ENCODE measurements around the gene APMAP. TPM values are rescaled to one million over a fixed set of nuclear protein-coding genes. Genes with fewer than 3 reads are reported as not detected.

Gene APMAP
- total and polyA plus RNA-seq, 2 of the 13 experiments (the other 11 are each of a cell fraction or from before 2014, with no cell fraction given), result 168 to 214 TPM

- H3K4me1 ChIP-seq (ENCODE audit: insufficient read depth, low read length), result no peaks in the 10 kb centered on the region
- no peak overlapping the region for H3K4me2 ChIP-seq (ENCODE audit: low read depth, low read length)
- no peaks in the 10 kb centered on the region for H3K9me3 ChIP-seq (ENCODE audit: low read length)
- intact Hi-C loops (cut with micrococcal nuclease; ENCODE audit: unreplicated experiment) (no loop called here), in situ Hi-C loops (cut with HindIII; ENCODE audit: extremely low pct_ligation_motif_present, low pct_unique_long_range_greater_than_20kb) (no loop called here)
- ATAC-seq, result no peak
- BruUV-seq (replicated peaks), result no TSS peak
- ChIA-PET CTCF (ENCODE audit: low intra/inter-chr PET ratio, low total read pairs) (no interaction called here), POLR2A (no interaction called here)
- WGBS (ENCODE audit: low lambda C conversion rate), result 95% methylated on average over 20 of the region's 20 CpGs
- H3K4me3 ChIP-seq (replicated peaks in 1 of 3; ENCODE audit: insufficient read depth in 1 of 3, low read depth in 2 of 3, low read length in 3 of 3), result no peak overlapping the region
- TF ChIP-seq HMG20B (CRISPR knock-in tag; conservative IDR thresholded peaks at IDR 0.05) (no peak), ZNF850 (CRISPR knock-in tag; conservative IDR thresholded peaks at IDR 0.05) (no peak), SIX1 (CRISPR knock-in tag; IDR thresholded peaks at IDR 0.05; ENCODE audit: borderline replicate concordance) (no peak), KAT2B (IDR thresholded peaks at IDR 0.05; ENCODE audit: borderline replicate concordance, low read depth, low read length) (no peak), NFE2L1 (CRISPR knock-in tag; IDR thresholded peaks at IDR 0.05; ENCODE audit: borderline replicate concordance) (no peak), MIER3 (CRISPR knock-in tag; IDR thresholded peaks at IDR 0.05; ENCODE audit: borderline replicate concordance) (no peak), ZNF670 (CRISPR knock-in tag; IDR thresholded peaks at IDR 0.05; ENCODE audit: borderline replicate concordance) (no peak), ZNF431 (CRISPR knock-in tag; IDR thresholded peaks at IDR 0.05; ENCODE audit: borderline replicate concordance, low read depth) (no peak), NR2F1 (CRISPR knock-in tag; IDR thresholded peaks at IDR 0.05) (no peak), KDM5A (IDR thresholded peaks at IDR 0.05; ENCODE audit: borderline replicate concordance, low read length) (no peak), KLF11 (CRISPR knock-in tag; IDR thresholded peaks at IDR 0.05) (no peak)
- TF ChIP-seq, protein P1, sequence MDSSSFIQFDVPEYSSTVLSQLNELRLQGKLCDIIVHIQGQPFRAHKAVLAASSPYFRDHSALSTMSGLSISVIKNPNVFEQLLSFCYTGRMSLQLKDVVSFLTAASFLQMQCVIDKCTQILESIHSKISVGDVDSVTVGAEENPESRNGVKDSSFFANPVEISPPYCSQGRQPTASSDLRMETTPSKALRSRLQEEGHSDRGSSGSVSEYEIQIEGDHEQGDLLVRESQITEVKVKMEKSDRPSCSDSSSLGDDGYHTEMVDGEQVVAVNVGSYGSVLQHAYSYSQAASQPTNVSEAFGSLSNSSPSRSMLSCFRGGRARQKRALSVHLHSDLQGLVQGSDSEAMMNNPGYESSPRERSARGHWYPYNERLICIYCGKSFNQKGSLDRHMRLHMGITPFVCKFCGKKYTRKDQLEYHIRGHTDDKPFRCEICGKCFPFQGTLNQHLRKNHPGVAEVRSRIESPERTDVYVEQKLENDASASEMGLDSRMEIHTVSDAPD (CRISPR knock-in tag; IDR thresholded peaks at IDR 0.05), result no peak
- H3K36me3 ChIP-seq (replicated peaks in 1 of 2; ENCODE audit: control insufficient read depth in 1 of 2, insufficient read depth in 2 of 2, low read length in 2 of 2), result peaks cover 20 to 39% of the 10 kb centered on the region in 2 experiments
- H2AFZ ChIP-seq (ENCODE audit: low read length), result no peak overlapping the region
- no peaks in the 10 kb centered on the region for H4K20me1 ChIP-seq (ENCODE audit: insufficient read depth, low read length)
- no peaks in the 10 kb centered on the region for H3K27me3 ChIP-seq (ENCODE audit: control insufficient read depth in 1 of 2, insufficient read depth in 2 of 2, low read length in 2 of 2)
- H3K27ac ChIP-seq (ENCODE audit: extremely low read length, insufficient read depth, low read length), result no peak overlapping the region
- no peak for DNase-seq (ENCODE audit: low spot score)
- H3K9ac ChIP-seq (ENCODE audit: insufficient read depth, low read depth, low read length), result no peak overlapping the region
- FAIRE-seq, result no peak
- no peaks in the 10 kb centered on the region for H3K79me2 ChIP-seq (ENCODE audit: insufficient read depth, low read length)
These were observed 33.8 kb downstream of the APMAP start for GRCh38 chr20:24958506-24959385.

Measured in HepG2 (cell line).